Measurements from ENCODE around the gene TTBK2.

Gene TTBK2

GRCh38 chr15:42731461-42731860 is 189.1 kb downstream of the TTBK2 start:
- no peak for TF ChIP-seq ZFX (IDR thresholded peaks at IDR 0.05; ENCODE audit: borderline replicate concordance)
- TF ChIP-seq, protein P1, sequence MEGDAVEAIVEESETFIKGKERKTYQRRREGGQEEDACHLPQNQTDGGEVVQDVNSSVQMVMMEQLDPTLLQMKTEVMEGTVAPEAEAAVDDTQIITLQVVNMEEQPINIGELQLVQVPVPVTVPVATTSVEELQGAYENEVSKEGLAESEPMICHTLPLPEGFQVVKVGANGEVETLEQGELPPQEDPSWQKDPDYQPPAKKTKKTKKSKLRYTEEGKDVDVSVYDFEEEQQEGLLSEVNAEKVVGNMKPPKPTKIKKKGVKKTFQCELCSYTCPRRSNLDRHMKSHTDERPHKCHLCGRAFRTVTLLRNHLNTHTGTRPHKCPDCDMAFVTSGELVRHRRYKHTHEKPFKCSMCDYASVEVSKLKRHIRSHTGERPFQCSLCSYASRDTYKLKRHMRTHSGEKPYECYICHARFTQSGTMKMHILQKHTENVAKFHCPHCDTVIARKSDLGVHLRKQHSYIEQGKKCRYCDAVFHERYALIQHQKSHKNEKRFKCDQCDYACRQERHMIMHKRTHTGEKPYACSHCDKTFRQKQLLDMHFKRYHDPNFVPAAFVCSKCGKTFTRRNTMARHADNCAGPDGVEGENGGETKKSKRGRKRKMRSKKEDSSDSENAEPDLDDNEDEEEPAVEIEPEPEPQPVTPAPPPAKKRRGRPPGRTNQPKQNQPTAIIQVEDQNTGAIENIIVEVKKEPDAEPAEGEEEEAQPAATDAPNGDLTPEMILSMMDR (IDR thresholded peaks at IDR 0.05): no peak
- no peak overlapping the region for H3K27ac ChIP-seq

DNA sequence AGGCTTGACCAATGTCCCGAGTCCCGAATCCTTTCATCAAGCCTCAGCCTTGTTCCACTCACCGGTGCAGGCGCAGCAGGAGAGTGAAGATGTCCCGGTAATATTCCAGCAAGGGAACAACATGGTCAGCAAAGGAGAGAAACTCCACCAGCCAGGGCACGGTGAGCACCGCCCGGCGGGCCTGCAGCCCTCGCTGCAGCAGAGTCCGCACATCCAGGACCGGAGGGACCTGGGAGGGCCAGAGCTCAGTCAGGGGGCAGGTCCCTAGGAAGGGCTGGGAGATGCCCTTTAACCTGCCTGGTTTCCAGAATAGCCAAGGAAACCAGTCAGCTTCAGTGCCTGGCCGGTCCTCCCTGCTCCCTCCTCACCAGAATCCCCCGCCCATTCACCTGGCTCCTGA is 190.0 kb downstream of the TTBK2 start:
- H3K27ac ChIP-seq: no peak overlapping the region

DNA sequence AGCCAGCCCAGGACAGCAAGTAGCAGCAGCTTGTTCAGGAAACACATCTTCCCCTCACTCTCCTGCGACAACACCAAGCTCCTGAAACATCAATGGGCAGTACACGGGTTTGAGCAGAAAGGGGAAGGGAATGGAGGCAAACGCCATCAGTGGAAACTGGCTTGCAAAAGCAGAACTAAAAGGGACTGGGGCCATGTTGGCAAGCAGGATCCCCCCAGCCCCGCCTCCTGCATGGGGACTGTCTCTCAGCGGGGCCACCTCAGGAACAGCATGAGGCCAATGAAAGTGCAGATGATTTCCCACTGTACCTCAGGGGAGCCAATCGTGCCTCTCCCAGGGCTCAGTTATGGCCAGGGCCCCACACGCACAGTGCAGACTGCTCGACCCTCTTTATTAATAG is 190.4 kb downstream of the TTBK2 start:
- TF ChIP-seq, protein P1 (IDR thresholded peaks at IDR 0.05): no peak
- no peak overlapping the region for H3K27ac ChIP-seq

More for the DNA sequence above, 190.0 kb downstream of the TTBK2 start:
- TF ChIP-seq ZFX (IDR thresholded peaks at IDR 0.05; ENCODE audit: borderline replicate concordance): no peak
- TF ChIP-seq, protein P1 (IDR thresholded peaks at IDR 0.05): no peak

DNA sequence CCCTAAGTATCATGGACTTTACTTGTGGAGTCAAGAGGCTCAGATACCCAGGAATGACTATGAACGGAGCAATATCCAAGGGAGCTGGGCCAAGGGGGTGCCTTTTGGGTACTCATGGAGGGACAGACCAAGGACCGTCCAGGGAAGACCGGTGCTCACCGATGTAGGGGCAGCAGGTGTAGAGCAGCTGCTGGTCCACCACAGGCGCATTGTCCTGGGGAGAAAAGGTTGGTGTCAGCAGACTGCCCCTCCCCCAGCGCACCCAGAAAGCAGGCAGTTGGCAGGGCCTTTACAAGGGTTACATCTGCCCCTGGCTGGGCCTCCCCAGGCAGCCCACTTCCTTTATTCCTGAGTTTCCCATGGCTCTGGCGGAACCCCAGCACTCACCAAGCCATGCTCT is 191.2 kb downstream of the TTBK2 start:
- TF ChIP-seq, protein P1 (IDR thresholded peaks at IDR 0.05): no peak
- no peak for TF ChIP-seq ZFX (IDR thresholded peaks at IDR 0.05; ENCODE audit: borderline replicate concordance)
- no peak overlapping the region for H3K27ac ChIP-seq

- no peak overlapping the region for H3K27ac ChIP-seq
- TF ChIP-seq, protein P1 (IDR thresholded peaks at IDR 0.05): no peak
- TF ChIP-seq ZFX (IDR thresholded peaks at IDR 0.05; ENCODE audit: borderline replicate concordance): no peak
These were observed 191.6 kb downstream of the TTBK2 start for GRCh38 chr15:42728972-42729371.

- TF ChIP-seq, protein P1 (IDR thresholded peaks at IDR 0.05): no peak
- TF ChIP-seq ZFX (IDR thresholded peaks at IDR 0.05; ENCODE audit: borderline replicate concordance): no peak
- H3K27ac ChIP-seq: no peak overlapping the region
These were observed 192.0 kb downstream of the TTBK2 start for GRCh38 chr15:42728560-42728959.

DNA sequence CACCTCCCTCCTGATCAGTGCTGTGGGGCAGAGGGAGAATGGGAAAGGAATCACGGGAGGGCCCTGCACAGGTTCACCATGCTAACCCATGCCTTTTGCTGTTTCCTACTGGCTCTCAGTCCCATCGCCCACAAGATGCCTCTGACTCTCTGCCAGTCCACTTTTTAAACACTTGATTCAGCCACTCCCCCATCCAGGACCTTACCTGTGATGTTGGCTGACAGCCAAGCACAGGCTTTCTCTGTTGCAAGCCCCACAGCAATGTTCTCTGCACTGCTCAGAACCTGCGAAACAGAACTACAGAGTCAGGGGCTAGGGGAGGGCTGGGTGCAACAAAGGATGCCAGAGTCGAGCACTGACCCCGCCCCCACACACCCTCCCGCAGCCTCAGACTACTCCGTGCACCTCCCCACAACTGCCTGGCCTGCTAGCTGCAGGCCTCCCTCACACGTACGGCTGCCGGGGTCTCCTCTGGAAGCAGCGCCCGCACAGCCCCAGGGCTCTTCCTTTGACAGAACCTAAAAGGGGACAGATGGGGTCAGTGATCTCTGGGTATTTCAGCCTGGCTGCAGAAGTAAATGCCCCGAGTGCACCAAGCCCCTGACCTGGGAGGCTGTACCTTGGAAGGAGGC is 192.7 kb downstream of the TTBK2 start:
- H3K27ac ChIP-seq: no peak overlapping the region
- TF ChIP-seq, protein P1 (IDR thresholded peaks at IDR 0.05): no peak
- TF ChIP-seq ZFX (IDR thresholded peaks at IDR 0.05; ENCODE audit: borderline replicate concordance): no peak

All from 22Rv1 (cell line).